Measurements from ENCODE around the gene PRKCB.

PRKCB gene

GRCh38 chr16:24098896-24099295, 263.1 kb downstream of the PRKCB start (continued):
- TF ChIP-seq ZNF18 (tag by site-specific recombination; IDR thresholded peaks at IDR 0.05) (no peak), ZFP37 (tag by site-specific recombination; IDR thresholded peaks at IDR 0.05) (no peak)

- Histone ChIP-seq H3K36me3 (ENCODE audit: control insufficient read depth in 2 of 2, insufficient read depth in 1 of 2, low read length in 2 of 2) (no peaks in the 10 kb centered on the region), H3K9me3 (ENCODE audit: control insufficient read depth, insufficient read depth, low read depth, low read length) (no peaks in the 10 kb centered on the region), H3K4me1 (ENCODE audit: control insufficient read depth, insufficient read depth, low read length) (no peaks in the 10 kb centered on the region), H3K4me3 (ENCODE audit: low read depth, low read length) (no peak overlapping the region), H3K27ac (ENCODE audit: extremely low read depth, low read depth, low read length) (no peak overlapping the region)
- CTCF ChIA-PET = interaction anchor here (0.6 to 1.7 kb wide), 4 partner anchors 9 to 152 kb away, joined by 3 to 5 read pairs (median 4); no protein-coding TSS in a partner anchor
- POLR2A ChIA-PET = no interaction called here
- TF ChIP-seq ZNF23 (tag by site-specific recombination; IDR thresholded peaks at IDR 0.05; ENCODE audit: borderline replicate concordance) = no peak
- no peak for TF ChIP-seq PATZ1 (tag by site-specific recombination; IDR thresholded peaks at IDR 0.05)
- no peak for TF ChIP-seq ZEB2 (tag by site-specific recombination; IDR thresholded peaks at IDR 0.05)
- no peak for TF ChIP-seq ZNF629 (tag by site-specific recombination; IDR thresholded peaks at IDR 0.05)
- TF ChIP-seq ZNF16 (tag by site-specific recombination; IDR thresholded peaks at IDR 0.05; ENCODE audit: low read depth) = no peak
- TF ChIP-seq, protein P1, sequence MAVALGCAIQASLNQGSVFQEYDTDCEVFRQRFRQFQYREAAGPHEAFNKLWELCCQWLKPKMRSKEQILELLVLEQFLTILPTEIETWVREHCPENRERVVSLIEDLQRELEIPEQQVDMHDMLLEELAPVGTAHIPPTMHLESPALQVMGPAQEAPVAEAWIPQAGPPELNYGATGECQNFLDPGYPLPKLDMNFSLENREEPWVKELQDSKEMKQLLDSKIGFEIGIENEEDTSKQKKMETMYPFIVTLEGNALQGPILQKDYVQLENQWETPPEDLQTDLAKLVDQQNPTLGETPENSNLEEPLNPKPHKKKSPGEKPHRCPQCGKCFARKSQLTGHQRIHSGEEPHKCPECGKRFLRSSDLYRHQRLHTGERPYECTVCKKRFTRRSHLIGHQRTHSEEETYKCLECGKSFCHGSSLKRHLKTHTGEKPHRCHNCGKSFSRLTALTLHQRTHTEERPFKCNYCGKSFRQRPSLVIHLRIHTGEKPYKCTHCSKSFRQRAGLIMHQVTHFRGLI (tag by site-specific recombination; IDR thresholded peaks at IDR 0.05) = no peak
- no peak for TF ChIP-seq ZBTB10 (tag by site-specific recombination; IDR thresholded peaks at IDR 0.05)
- TF ChIP-seq OVOL3 (tag by site-specific recombination; IDR thresholded peaks at IDR 0.05) = no peak
- TF ChIP-seq, protein P2, sequence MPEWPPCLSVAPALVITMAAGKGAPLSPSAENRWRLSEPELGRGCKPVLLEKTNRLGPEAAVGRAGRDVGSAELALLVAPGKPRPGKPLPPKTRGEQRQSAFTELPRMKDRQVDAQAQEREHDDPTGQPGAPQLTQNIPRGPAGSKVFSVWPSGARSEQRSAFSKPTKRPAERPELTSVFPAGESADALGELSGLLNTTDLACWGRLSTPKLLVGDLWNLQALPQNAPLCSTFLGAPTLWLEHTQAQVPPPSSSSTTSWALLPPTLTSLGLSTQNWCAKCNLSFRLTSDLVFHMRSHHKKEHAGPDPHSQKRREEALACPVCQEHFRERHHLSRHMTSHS (tag by site-specific recombination; IDR thresholded peaks at IDR 0.05) = no peak
- TF ChIP-seq ZNF302 (tag by site-specific recombination; IDR thresholded peaks at IDR 0.05; ENCODE audit: low read depth) = no peak
- no peak for TF ChIP-seq ZNF426 (tag by site-specific recombination; IDR thresholded peaks at IDR 0.05)
- TF ChIP-seq ZNF248 (tag by site-specific recombination; IDR thresholded peaks at IDR 0.05) = no peak
- no peak for TF ChIP-seq ZNF19 (tag by site-specific recombination; IDR thresholded peaks at IDR 0.05; ENCODE audit: low read depth)
Observed at GRCh38 chr16:24101431-24101830, 265.6 kb downstream of the PRKCB start.

All from HEK293 (cell line).